Body of pancreas (tissue), 4 donors: ENCODE results near the gene PKMYT1. TPM values are rescaled to one million over a fixed set of nuclear protein-coding genes. Genes with fewer than 3 reads are reported as not detected.

Experiments used
- ATAC-seq: fragments of 150-250 bp; one replicate; pipeline ENCODE4 v1.9.1; 2016
- DNase-seq, 4 donors: peaks; one replicate each; pipeline ENCODE4 v3.0.0-alpha.2; 2019
- H3K27ac ChIP-seq, 4 donors: fragments of 200-600 bp; sonication (generic); 1 replicate in 3 of 4; 2 replicates in 1 of 4; pipeline versions ENCODE4 v1.5.1 to v1.6.1; 2016 to 2019; ENCODE audit warnings: mild to moderate bottlenecking in 1 of 4, mixed read lengths in 1 of 4, moderate library complexity in 1 of 4
- H3K27me3 ChIP-seq, 2 donors: fragments of 200-600 bp; sonication (generic); one replicate each; pipeline ENCODE4 v1.6.0; 2016; ENCODE audit warnings: mild to moderate bottlenecking in 1 of 2
- H3K36me3 ChIP-seq, 2 donors: fragments of 200-600 bp; sonication (generic); replicated peaks in 1 of 2; 2 replicates each; pipeline ENCODE4 v1.5.1; 2016; ENCODE audit warnings: low read depth in 2 of 2; ENCODE audit not compliant: insufficient read depth in 1 of 2
- H3K4me1 ChIP-seq: fragments of 200-600 bp; sonication (generic); one replicate; pipeline ENCODE4 v1.6.0; 2016
- H3K4me3 ChIP-seq, 2 donors: fragments of 200-600 bp; sonication (generic); 1 replicate in 1 of 2; 2 replicates in 1 of 2; pipeline ENCODE4 v1.5.1; 2016 to 2019
- H3K9me3 ChIP-seq, 3 donors: fragments of 200-600 bp; sonication (generic); 1 replicate in 2 of 3; 2 replicates in 1 of 3; pipeline ENCODE4 v1.5.1; 2016
- POLR2A ChIP-seq, 3 donors: fragments of 450-650 bp; IDR thresholded peaks; one replicate each; pipeline ENCODE4 v1.6.1; 2016; ENCODE audit warnings: antibody characterized with exemption in 3 of 3, mild to moderate bottlenecking in 2 of 3
- WGBS, 2 donors: methylation state at CpG; one replicate each; pipeline ENCODE4 v1.1.5; 2017; 5-methylcytosine and 5-hydroxymethylcytosine counted together
- intact Hi-C: fragments of 100-400 bp; cut with DNase I; formaldehyde crosslinking; loops from one replicate; pipeline ENCODE4 v1.15.1; 2023
- total RNA-seq, 2 donors: library from RNA; depleted of rRNA; stranded (reverse); fragments of >200 nt; gene quantifications; one replicate each; pipeline ENCODE4 v1.1.0, GENCODE V29; 2016
- TF ChIP-seq, protein P1 (sequence below), 7 experiments: fragments of 450-650 bp in 4 of 7; fragments of 200-600 bp in 3 of 7; sonication (generic) in 3 of 7; IDR thresholded peaks; one replicate each; pipeline ENCODE4 v1.5.1; 2016 to 2019; ENCODE audit warnings: antibody characterized with exemption in 7 of 7

PKMYT1 gene
- total RNA-seq, 2 donors from 2014 or later, result 0.26 TPM; not detected in 1

DNA sequence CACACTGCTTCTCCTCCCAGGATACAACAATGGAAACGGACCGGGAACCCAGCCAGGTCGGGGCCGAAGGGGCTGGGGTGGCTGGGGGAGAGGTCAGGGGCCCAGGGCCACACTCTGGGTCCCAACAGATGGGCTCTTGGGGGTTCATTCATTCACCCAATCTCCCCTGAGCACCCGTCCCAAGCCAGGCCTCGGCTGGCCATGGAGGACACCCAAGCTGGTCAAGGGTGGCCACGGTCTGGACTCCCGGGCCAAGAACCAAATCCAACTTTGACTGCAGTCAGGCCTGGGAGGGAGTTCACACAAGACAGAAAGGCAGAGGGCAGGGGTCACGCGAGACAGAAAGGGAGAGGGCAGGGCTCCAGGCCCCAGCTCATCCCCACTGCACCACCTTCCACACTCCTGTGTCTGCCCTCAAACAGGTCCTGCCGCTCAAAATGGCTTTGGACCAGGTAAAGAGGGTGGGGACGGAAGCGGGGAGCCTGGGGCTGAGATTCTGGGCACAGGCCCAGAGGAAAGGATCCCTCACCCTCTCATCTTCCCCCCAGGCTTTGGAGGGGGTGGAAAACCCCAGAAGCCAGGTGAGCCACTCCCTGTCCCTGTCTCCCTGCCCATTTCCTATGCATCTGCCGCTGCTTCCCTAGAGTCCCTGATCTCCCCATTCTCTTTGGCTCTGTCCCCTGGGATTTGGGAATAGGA, 12.3 kb upstream of the PKMYT1 start:
- Histone ChIP-seq H3K9me3 (no peaks in the 10 kb centered on the region), H3K27me3 (no peaks in the 10 kb centered on the region), H3K4me3 (no peak overlapping the region), H3K27ac (no peak overlapping the region), H3K36me3 (no peaks in the 10 kb centered on the region), H3K4me1 (no peaks in the 10 kb centered on the region)
- ATAC-seq (no peak), DNase-seq (no peak)
- 83 to 90% methylated on average over 10 to 14 of the region's 14 CpGs for WGBS, 2 donors
- TF ChIP-seq POLR2A (IDR thresholded peaks at IDR 0.05), result no peak
- TF ChIP-seq, protein P1, sequence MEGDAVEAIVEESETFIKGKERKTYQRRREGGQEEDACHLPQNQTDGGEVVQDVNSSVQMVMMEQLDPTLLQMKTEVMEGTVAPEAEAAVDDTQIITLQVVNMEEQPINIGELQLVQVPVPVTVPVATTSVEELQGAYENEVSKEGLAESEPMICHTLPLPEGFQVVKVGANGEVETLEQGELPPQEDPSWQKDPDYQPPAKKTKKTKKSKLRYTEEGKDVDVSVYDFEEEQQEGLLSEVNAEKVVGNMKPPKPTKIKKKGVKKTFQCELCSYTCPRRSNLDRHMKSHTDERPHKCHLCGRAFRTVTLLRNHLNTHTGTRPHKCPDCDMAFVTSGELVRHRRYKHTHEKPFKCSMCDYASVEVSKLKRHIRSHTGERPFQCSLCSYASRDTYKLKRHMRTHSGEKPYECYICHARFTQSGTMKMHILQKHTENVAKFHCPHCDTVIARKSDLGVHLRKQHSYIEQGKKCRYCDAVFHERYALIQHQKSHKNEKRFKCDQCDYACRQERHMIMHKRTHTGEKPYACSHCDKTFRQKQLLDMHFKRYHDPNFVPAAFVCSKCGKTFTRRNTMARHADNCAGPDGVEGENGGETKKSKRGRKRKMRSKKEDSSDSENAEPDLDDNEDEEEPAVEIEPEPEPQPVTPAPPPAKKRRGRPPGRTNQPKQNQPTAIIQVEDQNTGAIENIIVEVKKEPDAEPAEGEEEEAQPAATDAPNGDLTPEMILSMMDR (IDR thresholded peaks at IDR 0.05), result no peak
- intact Hi-C loops, result no loop called here

GRCh38 chr16:2991566-2992261, 11.5 kb upstream of the PKMYT1 start:
- TF ChIP-seq, protein P1 (IDR thresholded peaks at IDR 0.05), result no peak
- TF ChIP-seq POLR2A (IDR thresholded peaks at IDR 0.05), result no peak
- H3K27me3 ChIP-seq, result no peaks in the 10 kb centered on the region
- 83 to 91% methylated on average over 7 to 12 of the region's 12 CpGs for WGBS, 2 donors

DNA sequence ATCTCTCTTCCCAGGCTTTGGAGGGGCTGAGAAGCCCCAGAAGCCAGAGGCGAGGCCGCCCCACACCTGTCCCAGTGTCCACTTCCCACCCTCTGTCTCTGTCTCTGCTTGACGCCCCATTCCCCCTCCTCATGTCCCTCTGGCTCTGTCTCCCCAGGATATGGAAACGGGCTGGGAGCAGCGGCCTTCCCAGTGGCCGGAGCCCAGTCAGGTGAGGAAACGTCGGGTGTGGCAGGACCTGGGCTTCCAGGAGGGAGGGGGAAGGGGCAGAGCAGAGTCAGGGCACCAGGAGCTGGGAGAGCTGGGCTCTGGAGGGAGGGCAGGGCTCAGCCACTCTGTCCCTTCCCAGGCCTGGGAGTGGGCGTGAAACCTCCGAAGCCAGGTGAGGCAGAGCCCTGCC, 10.6 kb upstream of the PKMYT1 start:
- ATAC-seq (no peak), DNase-seq (no peak)
- Histone ChIP-seq H3K27ac (no peak overlapping the region), H3K9me3 (no peaks in the 10 kb centered on the region), H3K36me3 (no peaks in the 10 kb centered on the region), H3K4me3 (no peak overlapping the region), H3K4me1 (peaks cover 10% of the 10 kb centered on the region), H3K27me3 (no peaks in the 10 kb centered on the region)
- intact Hi-C loops, result no loop called here
- 60 to 67% methylated on average over 6 to 10 of the region's 10 CpGs for WGBS, 2 donors
- TF ChIP-seq POLR2A (IDR thresholded peaks at IDR 0.05), result no peak
- TF ChIP-seq, protein P1 (IDR thresholded peaks at IDR 0.05), result no peak

More at GRCh38 chr16:2991566-2992261, 11.5 kb upstream of the PKMYT1 start:
- H3K27ac ChIP-seq, result no peak overlapping the region
- ATAC-seq (no peak), DNase-seq (no peak)
- intact Hi-C loops, result no loop called here
- H3K4me1 ChIP-seq, result peaks cover 2% of the 10 kb centered on the region
- no peak overlapping the region for H3K4me3 ChIP-seq
- no peaks in the 10 kb centered on the region for H3K36me3 ChIP-seq
- H3K9me3 ChIP-seq, result no peaks in the 10 kb centered on the region

- Histone ChIP-seq H3K4me1 (peaks cover 30% of the 10 kb centered on the region), H3K27me3 (no peaks in the 10 kb centered on the region), H3K4me3 (no peak overlapping the region), H3K27ac (no peak overlapping the region), H3K9me3 (no peaks in the 10 kb centered on the region), H3K36me3 (no peaks in the 10 kb centered on the region)
- DNase-seq, result no peak
- TF ChIP-seq POLR2A (IDR thresholded peaks at IDR 0.05), result no peak
- TF ChIP-seq, protein P1 (IDR thresholded peaks at IDR 0.05), result no peak
- no peak for ATAC-seq
- intact Hi-C loops, result no loop called here
- WGBS, 2 donors, result 76 to 80% methylated on average over 6 to 7 of the region's 8 CpGs
These were observed 8.4 kb upstream of the PKMYT1 start for GRCh38 chr16:2988590-2989099.
